GM12801 (cell line): ENCODE results near the gene DDX28.

ENCODE experiments used
- TF ChIP-seq, protein P1 (sequence below): IDR thresholded peaks from one replicate; pipeline ENCODE4 v1.5.1; 2011; ENCODE audit warnings: control low read depth; ENCODE audit not compliant: insufficient read length; ENCODE audit errors: extremely low read depth

The DDX28 gene

DNA sequence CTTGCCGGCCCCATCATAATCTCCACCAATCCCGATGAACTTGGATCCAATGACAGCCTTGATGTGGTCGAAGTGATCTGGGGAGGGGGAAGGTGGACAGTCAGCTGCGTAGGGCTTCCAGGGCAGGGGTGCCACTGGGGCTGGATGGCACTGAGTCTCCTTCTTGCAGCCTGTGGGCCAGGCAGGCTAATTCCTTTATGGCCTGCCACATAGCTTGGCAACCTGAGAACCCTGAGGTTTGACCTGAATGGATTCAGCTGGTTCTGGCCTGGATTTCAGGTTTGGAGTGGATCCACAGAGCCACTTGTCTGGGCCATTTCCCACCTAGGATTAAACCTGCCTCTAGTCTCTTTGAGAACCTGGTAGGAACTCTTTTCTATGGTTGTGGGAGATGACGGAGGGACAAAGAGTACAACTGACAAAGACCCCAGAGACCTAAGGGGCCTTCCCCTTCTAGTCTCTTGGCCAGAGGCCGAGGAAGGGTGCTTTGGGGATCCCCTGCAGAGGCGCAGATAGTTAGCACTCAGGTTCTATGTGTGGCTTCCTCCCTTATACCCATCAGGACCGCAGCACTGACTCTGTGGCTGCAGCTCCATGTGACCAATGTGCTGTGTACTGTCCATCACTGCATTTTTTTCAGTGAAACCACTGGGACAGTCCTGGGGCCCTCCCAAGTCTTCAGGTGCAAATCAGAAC lies 33.6 kb downstream of the DDX28 start:
- TF ChIP-seq, protein P1, sequence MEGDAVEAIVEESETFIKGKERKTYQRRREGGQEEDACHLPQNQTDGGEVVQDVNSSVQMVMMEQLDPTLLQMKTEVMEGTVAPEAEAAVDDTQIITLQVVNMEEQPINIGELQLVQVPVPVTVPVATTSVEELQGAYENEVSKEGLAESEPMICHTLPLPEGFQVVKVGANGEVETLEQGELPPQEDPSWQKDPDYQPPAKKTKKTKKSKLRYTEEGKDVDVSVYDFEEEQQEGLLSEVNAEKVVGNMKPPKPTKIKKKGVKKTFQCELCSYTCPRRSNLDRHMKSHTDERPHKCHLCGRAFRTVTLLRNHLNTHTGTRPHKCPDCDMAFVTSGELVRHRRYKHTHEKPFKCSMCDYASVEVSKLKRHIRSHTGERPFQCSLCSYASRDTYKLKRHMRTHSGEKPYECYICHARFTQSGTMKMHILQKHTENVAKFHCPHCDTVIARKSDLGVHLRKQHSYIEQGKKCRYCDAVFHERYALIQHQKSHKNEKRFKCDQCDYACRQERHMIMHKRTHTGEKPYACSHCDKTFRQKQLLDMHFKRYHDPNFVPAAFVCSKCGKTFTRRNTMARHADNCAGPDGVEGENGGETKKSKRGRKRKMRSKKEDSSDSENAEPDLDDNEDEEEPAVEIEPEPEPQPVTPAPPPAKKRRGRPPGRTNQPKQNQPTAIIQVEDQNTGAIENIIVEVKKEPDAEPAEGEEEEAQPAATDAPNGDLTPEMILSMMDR = no peak

DNA sequence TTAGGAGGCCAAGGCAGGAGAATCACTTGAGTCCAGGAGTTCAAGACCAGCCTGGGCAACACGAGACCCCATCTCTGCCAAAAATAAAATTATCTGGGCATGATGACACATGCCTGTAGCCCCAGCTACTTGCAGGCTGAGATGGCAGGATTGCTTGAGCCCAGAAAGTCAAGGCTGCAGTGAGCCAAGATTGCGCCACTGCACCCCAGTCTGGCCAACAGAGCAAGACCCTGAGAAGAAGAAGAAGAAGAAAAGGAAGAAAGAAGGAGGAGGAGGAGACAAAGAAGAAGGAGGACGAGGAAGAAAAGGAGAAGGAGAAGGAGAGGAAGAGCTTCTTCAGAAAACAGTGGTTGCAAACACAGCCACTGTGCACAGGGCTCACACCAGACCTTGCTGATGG lies 34.4 kb downstream of the DDX28 start:
- TF ChIP-seq, protein P1 = no peak

DNA sequence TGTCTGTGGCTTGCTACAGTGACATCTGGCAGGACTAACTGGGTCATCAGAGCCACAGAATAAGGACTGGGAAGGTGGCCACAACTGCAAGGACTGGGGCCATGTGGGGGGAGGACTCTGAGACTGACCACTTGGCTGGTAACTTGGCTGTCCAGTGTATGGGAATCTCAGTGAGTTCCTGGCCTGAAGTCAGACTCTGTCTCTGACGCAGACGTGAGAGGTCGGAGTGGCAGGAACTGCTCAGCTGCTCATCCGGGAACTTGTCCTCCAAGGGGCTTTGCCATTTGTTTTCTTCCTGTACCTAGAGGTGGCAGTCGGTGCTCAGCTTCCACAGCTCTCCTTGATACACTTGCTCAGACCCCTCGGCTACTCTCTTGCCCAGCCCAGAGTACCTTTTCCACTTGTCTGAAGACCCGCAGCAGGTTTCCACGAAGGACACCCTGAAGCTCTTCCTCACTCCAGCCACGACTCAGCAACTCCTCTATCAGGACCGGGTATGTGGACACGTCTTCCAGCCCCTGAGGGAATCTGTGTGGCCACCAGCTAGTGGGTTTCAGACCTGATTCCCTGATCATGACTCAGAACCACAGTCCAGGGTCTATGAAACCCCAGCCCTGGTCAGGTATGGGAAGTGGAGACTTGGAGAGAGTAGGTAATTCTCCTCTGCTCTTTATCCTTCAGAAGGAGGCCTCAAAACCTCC lies 35.4 kb downstream of the DDX28 start:
- TF ChIP-seq, protein P1 = no peak

DNA sequence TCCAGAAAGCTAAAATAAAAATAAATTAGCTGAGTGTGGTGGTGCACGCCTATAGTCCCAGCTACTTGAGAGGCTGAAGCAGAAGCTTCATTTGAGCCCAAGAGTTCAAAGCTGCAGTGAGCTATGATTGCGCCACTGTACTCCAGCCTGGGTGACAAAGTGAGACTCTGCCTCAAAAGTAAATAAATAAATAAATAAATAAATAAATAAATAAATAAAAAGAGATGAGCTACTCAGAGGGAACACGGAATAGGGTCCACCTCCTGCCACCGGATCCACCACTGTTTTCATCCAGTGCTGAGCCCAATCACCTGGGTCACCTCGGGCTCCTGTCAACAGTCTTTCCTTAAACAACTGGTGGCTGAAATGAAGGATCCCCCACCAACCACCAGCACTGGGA lies 36.1 kb downstream of the DDX28 start:
- TF ChIP-seq, protein P1 = no peak

DNA sequence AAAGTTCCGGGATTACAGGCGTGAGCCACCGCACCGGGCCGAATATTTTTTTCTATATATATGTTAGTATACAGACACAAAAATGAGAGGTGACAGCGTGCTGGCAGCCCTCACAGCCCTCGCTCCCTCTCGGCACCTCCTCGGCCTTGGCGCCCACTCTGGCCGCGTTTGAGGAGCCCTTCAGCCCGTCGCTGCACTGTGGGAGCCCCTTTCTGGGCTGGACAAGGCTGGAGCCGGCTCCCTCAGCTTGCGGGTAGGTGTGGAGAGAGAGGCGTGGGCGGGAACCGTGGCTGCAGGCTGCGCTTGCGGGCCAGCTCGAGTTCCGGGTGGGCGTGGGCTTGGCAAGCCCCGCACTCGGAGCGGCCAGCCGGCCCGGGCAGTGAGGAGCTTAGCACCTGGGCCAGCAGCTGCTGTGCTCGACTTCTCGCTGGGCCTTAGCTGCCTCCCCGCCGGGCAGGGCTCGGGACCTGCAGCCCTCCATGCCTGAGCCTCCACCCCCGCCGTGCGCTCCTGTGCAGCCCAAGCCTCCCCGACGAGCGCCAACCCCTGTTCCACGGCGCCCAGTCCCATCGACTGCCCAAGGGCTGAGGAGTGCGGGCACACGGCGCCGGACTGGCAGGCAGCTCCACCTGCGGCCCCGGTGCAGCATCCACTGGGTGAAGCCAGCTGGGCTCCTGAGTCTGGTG lies 40.9 kb downstream of the DDX28 start:
- TF ChIP-seq, protein P1 = no peak

DNA sequence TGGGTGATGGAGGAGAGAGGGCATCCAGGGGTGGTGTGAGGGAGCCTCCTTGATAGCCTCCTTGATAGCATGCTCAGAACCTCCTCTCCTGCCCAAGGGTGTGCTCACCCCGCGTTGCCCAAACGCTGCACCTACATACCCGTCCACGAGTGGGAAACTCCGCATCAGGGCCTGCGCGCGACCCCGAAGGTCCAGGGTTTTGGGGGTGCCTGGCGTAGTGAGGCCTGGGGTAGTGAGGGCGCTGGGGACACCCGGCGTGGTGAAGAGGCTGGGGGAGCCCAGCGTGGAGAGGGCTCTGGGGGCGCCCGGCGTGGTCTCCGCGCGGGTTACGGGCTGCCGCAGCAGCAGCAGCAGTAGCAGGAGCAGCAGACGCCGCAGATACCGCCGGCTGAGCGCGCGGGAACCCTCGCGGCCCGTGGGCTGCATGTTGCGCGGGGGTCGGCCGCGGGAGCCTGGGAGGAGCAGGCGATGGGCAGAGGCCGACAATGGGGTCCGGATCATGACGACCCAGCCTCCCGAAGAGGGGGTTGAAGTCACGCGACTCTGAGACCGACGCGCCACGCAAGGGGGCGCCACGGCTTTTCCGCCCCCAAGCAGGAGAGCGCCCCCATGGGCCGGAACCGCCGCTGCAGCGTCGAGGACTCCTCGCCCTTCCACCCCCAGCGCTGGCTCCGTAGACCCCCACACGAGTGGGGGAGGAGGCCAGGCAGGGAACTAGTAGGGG lies 42.9 kb downstream of the DDX28 start, which contains the start of gene DPEP3:
TSS of gene DPEP3 (minus strand) at position 545 of the 724 bp plus-strand sequence. CDS start at position 426, 119 bp downstream.
- TF ChIP-seq, protein P1 = no peak

DNA sequence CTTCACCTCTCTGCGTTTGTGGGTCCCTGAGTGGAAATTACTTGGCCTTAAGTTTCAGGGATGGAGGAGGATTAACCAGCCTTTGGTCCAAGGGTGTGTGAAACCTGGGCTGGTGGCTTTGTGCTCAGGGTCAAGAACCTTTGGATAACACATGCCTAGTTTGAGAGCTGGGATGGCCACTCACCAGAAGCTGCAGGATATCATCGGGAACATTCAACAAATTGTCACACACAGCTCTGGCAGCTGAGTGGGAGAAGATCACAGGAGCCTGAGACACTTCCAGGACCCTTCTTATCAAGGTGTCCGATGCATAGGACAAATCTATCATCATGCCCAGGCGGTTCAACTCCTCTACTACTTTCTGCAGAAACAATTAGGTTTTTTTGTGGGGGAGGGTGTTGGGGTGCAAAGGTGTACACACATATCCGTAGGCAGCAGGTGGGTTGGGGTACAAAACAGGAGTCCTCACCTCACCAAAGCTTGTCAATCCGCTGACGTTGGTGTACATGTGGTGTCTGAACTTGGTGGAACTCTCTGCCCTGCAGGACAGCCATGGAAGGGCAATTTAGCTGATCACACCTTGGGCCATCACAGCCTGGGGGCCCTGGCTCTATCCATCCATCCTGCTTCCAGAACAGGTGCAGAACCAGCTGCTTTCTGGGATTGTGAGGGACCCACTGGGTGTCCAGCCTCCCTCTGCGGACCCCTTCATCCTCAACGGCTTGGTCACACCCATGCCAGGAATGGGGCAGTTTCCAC lies 45.4 kb downstream of the DDX28 start:
- TF ChIP-seq, protein P1 = no peak
